Psoas muscle (tissue), 8 donors: ENCODE results near the gene EPB41L2. TPM values are rescaled to one million over a fixed set of nuclear protein-coding genes. Genes with fewer than 3 reads are reported as not detected.

ENCODE experiments used
- ATAC-seq, 4 donors: fragments of 200-7000 bp; cut with Tn5 transposase; one replicate each; pipeline ENCODE4 v1.9.1; 2020; ENCODE audit warnings: moderate library complexity in 3 of 4, mild to moderate bottlenecking in 2 of 4
- DNase-seq, 2 donors: peaks; one replicate each; pipeline ENCODE4 v3.0.0-alpha.2; 2020
- H3K27ac ChIP-seq: fragments of 200-600 bp; one replicate; pipeline ENCODE4 v1.8.0; 2022
- H3K27me3 ChIP-seq, 3 donors: fragments of 200-600 bp in 1 of 3; one replicate each; pipeline versions ENCODE4 v1.6.1 to v1.8.0; 2013 to 2022; ENCODE audit warnings: low read length in 2 of 3, mild to moderate bottlenecking in 2 of 3, moderate library complexity in 1 of 3; ENCODE audit not compliant: insufficient read depth in 3 of 3
- H3K36me3 ChIP-seq, 2 donors: fragments of 200-600 bp in 1 of 2; one replicate each; pipeline versions ENCODE4 v1.6.1 to v1.8.0; 2013 to 2022; ENCODE audit warnings: low read depth in 1 of 2, mild to moderate bottlenecking in 1 of 2, moderate library complexity in 1 of 2; ENCODE audit not compliant: insufficient read depth in 1 of 2
- H3K4me1 ChIP-seq: fragments of 200-600 bp; one replicate; pipeline ENCODE4 v1.8.0; 2022
- H3K4me3 ChIP-seq: fragments of 200-600 bp; one replicate; pipeline ENCODE4 v1.8.0; 2022; ENCODE audit warnings: mild to moderate bottlenecking
- H3K9me3 ChIP-seq: fragments of 200-600 bp; one replicate; pipeline ENCODE4 v1.8.0; 2022
- WGBS, 3 donors: extraction: QIAGEN DNeasy Blood & Tissue Kit; methylation state at CpG; one replicate each; pipeline versions ENCODE4 v1.1.6 to v1.1.7; 2013; 5-methylcytosine and 5-hydroxymethylcytosine counted together
- intact Hi-C, 2 donors: fragments of 100-400 bp; cut with DNase I; formaldehyde crosslinking; loops; one replicate each; pipeline versions ENCODE4 v1.11.0 to v1.14.2; 2022
- polyA plus RNA-seq, 3 donors: library from polyadenylated mRNA; stranded (reverse); fragments of 200-250 nt; gene quantifications; one replicate each; pipeline ENCODE4 v1.2.3, GENCODE V29; 2013
- total RNA-seq, 4 donors: library from RNA; stranded (reverse); fragmentation: NEBNext Ultra II Directional in 2 of 4; extraction: Animal tissue kit (Norgen Biotek cat#: 25700) in 2 of 4; gene quantifications; one replicate each; pipeline versions ENCODE4 v1.2.1 to v1.2.4, GENCODE V29; 2021 to 2023
- TF ChIP-seq, protein P1 (sequence below): fragments of 200-600 bp; IDR thresholded peaks from one replicate; pipeline ENCODE4 v1.8.0; 2022; ENCODE audit warnings: antibody characterized with exemption
- donor health status: healthy with polysubstance abuse.
- donor health status: DM: no; HTN: no; CAD: no; lungs with moderate emphysema.
- donor health status: Bipolar disorder and iron deficiency.
- donor health status: healthy.
- donor health status: DM: yes; HTN: yes; CAD: no.
- donor health status: DM: no; HTN: no; CAD: no.
- donor health status: DM: no; HTN: no; CAD: no.
- donor health status: DM: yes; HTN: yes; CAD: no.

EPB41L2 gene
- total and polyA plus RNA-seq, 7 donors = 8.5 to 75.7 (median 22.7) TPM

DNA sequence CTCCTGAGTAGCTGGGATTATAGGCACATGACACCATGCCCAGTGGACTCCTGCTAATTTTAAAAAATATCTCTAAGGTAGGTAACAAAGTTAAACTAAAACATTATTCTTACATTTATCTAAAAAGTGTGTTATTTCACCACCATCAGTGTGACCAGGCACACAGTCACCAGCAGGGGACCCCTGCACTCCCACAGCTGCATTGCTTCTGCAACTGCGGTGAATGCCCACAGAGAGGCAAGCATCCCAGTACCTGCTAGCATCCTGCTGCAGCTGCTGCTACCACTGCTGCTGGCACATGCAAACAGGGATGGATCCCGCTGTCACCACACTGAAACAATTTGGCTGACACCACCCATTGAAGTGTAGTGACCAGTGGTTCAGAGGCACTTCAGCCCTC lies 21.9 kb upstream of the EPB41L2 start:
- Histone ChIP-seq H3K27me3 (no peaks in the 10 kb centered on the region), H3K9me3 (no peaks in the 10 kb centered on the region), H3K27ac (no peak overlapping the region), H3K4me1 (no peaks in the 10 kb centered on the region), H3K4me3 (no peak overlapping the region), H3K36me3 (no peaks in the 10 kb centered on the region)
- intact Hi-C loops = no loop called here
- TF ChIP-seq, protein P1, sequence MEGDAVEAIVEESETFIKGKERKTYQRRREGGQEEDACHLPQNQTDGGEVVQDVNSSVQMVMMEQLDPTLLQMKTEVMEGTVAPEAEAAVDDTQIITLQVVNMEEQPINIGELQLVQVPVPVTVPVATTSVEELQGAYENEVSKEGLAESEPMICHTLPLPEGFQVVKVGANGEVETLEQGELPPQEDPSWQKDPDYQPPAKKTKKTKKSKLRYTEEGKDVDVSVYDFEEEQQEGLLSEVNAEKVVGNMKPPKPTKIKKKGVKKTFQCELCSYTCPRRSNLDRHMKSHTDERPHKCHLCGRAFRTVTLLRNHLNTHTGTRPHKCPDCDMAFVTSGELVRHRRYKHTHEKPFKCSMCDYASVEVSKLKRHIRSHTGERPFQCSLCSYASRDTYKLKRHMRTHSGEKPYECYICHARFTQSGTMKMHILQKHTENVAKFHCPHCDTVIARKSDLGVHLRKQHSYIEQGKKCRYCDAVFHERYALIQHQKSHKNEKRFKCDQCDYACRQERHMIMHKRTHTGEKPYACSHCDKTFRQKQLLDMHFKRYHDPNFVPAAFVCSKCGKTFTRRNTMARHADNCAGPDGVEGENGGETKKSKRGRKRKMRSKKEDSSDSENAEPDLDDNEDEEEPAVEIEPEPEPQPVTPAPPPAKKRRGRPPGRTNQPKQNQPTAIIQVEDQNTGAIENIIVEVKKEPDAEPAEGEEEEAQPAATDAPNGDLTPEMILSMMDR = no peak
- no peak for ATAC-seq
- DNase-seq = no peak
- 86 to 89% (median 87%) methylated on average over 2 of the region's 2 CpGs for WGBS, 3 donors

DNA sequence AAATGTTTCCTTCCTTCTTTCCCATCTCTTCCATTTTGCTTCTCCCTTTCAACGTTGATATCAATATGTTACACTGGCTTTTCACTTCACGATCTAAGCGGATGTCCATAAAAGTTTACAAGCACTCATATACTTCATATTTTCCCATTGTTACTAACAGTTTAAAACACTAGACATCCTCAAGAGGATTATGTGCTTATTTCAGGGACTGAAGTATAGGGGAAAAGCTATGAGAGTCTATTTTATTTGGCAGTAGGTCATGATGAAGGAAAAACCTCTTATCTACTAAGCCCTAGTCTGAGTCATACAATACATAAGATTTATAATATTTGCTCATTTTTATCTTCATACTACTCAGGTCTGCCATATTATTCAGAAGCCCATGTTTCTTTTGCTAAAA lies 20.6 kb upstream of the EPB41L2 start:
- no peak for ATAC-seq
- H3K36me3 ChIP-seq = no peaks in the 10 kb centered on the region
- no peaks in the 10 kb centered on the region for H3K4me1 ChIP-seq
- intact Hi-C loops = no loop called here
- no peak overlapping the region for H3K4me3 ChIP-seq
- WGBS, 3 donors = 82 to 86% (median 82%) methylated on average over 3 of the region's 3 CpGs
- H3K27ac ChIP-seq = no peak overlapping the region
- TF ChIP-seq, protein P1 = no peak
- DNase-seq = no peak
- H3K27me3 ChIP-seq = no peaks in the 10 kb centered on the region
- no peaks in the 10 kb centered on the region for H3K9me3 ChIP-seq

DNA sequence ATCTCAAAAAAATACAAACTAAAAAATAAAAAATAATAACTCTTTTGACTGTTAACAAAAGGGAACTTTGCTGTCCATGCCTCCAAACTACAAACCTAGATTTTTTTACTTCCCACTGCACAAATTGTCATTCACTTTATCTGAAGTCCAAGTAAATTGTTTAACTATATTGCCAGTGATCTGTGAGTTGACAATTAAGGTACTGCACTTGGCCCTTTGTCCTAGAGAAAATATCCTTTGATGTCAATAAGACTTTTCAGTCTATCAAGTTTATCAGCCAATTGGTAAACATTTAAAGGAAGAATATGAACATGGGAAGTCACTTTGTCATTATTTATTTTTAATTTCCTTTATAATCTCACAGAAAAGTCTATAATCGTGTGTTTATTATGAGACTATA lies 19.3 kb upstream of the EPB41L2 start:
- ATAC-seq = no peak
- H3K4me3 ChIP-seq = no peak overlapping the region
- TF ChIP-seq, protein P1 = no peak
- intact Hi-C loops = no loop called here
- no peaks in the 10 kb centered on the region for H3K36me3 ChIP-seq
- H3K9me3 ChIP-seq = no peaks in the 10 kb centered on the region
- no peak for DNase-seq
- H3K4me1 ChIP-seq = no peaks in the 10 kb centered on the region
- H3K27ac ChIP-seq = no peak overlapping the region
- WGBS, 3 donors = 76 to 82% (median 82%) methylated on average over 1 of the region's 1 CpG
- no peaks in the 10 kb centered on the region for H3K27me3 ChIP-seq

DNA sequence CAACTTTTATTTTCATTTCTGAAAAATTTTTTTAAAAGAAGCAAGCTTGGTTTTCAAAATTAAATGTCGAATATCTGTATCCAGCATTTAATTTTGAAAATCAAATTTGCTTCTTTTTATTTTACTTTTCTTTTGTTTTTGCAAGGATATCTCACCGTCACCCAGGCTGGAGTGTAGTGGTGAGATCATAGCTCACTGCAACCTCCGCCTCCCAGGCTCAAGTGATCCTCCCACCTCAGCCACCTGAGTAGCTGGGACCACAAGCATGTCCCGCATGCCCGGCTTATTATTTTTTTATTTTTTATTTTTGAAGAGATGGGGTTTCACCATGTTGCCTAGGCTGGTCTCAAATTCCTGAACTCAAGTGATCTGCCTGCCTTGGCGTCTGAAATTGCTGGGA lies 17.0 kb upstream of the EPB41L2 start:
- H3K9me3 ChIP-seq = no peaks in the 10 kb centered on the region
- ATAC-seq (no peak), DNase-seq (no peak)
- no peaks in the 10 kb centered on the region for H3K4me1 ChIP-seq
- no peak overlapping the region for H3K27ac ChIP-seq
- H3K36me3 ChIP-seq = no peaks in the 10 kb centered on the region
- H3K27me3 ChIP-seq = no peaks in the 10 kb centered on the region
- H3K4me3 ChIP-seq = no peak overlapping the region
- 62 to 75% (median 62%) methylated on average over 6 of the region's 6 CpGs for WGBS, 3 donors
- TF ChIP-seq, protein P1 = no peak
- intact Hi-C loops = no loop called here

DNA sequence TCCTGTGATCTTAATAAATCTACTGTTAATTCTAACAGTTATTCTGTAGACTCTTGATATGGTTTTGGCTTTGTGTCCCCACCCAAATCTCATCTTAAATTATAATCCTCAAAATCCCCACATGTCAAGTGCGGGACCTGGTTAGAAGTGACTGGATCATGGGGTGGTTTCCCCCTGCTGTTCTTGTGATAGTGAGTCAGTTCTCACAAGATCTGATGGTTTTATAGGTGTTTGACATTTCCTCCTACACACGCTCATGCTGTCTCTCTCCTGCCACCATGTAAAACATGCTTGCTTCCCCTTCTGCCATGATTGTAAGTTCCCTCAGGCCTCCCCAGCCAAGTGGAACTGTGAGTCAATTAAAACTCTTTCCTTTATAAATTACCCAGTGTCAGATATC lies 10.5 kb upstream of the EPB41L2 start:
- ATAC-seq (no peak), DNase-seq (no peak)
- intact Hi-C loops = no loop called here
- WGBS, 3 donors = 93 to 100% (median 95%) methylated on average over 2 of the region's 2 CpGs
- Histone ChIP-seq H3K4me1 (no peaks in the 10 kb centered on the region), H3K36me3 (no peaks in the 10 kb centered on the region), H3K4me3 (no peak overlapping the region), H3K9me3 (no peaks in the 10 kb centered on the region), H3K27me3 (no peaks in the 10 kb centered on the region), H3K27ac (no peak overlapping the region)
- TF ChIP-seq, protein P1 = no peak
